Endometrial microvascular endothelial cells (primary cell): Measurements from ENCODE around the gene GADD45A. TPM values are rescaled to one million over a fixed set of nuclear protein-coding genes. Genes with fewer than 3 reads are reported as not detected.

Experiments used
- in situ Hi-C: cut with HindIII; loops from 2 replicates; pipeline ENCODE4 v1.10.0; 2017; ENCODE audit warnings: low sequenced_read_pairs, low pct_unique_long_range_greater_than_20kb; ENCODE audit errors: inconsistent ontology term
- total RNA-seq: library from RNA; depleted of rRNA; stranded (reverse); fragments of >200 nt; gene quantifications from one replicate; pipeline ENCODE4 v1.2.3, GENCODE V29; 2015; ENCODE audit errors: inconsistent ontology term

GADD45A gene
- total RNA-seq, 1 donor from 2014 or later: 53.1 TPM

- in situ Hi-C loops: no loop called here
Measured at GRCh38 chr1:67711158-67711854, 26.3 kb downstream of the GADD45A start.

- in situ Hi-C loops: no loop called here
Measured at GRCh38 chr1:67711855-67712212, 26.8 kb downstream of the GADD45A start.

- in situ Hi-C loops: no loop called here
Measured at GRCh38 chr1:67713057-67713846, 28.3 kb downstream of the GADD45A start.

- in situ Hi-C loops: no loop called here
Measured at GRCh38 chr1:67715819-67716218, 30.8 kb downstream of the GADD45A start.

- in situ Hi-C loops: no loop called here
Measured at GRCh38 chr1:67716800-67717199, 31.8 kb downstream of the GADD45A start.

GRCh38 chr1:67717876-67718275 lies 32.9 kb downstream of the GADD45A start:
- in situ Hi-C loops: no loop called here

GRCh38 chr1:67719329-67720196 lies 34.6 kb downstream of the GADD45A start:
- in situ Hi-C loops: no loop called here

GRCh38 chr1:67721112-67721511 lies 36.1 kb downstream of the GADD45A start:
- in situ Hi-C loops: no loop called here

GRCh38 chr1:67721650-67722291 lies 36.8 kb downstream of the GADD45A start:
- in situ Hi-C loops: no loop called here

- in situ Hi-C loops: no loop called here
Measured at GRCh38 chr1:67722292-67722944, 37.4 kb downstream of the GADD45A start.

- in situ Hi-C loops: no loop called here
Measured at GRCh38 chr1:67723126-67723525, 38.1 kb downstream of the GADD45A start.

GRCh38 chr1:67723620-67724019 lies 38.6 kb downstream of the GADD45A start:
- in situ Hi-C loops: no loop called here

GRCh38 chr1:67724928-67725560 lies 40.0 kb downstream of the GADD45A start:
- in situ Hi-C loops: loop anchor here (25.0 kb wide), 1 partner anchor 188 kb away; no protein-coding TSS in a partner anchor

- in situ Hi-C loops: loop anchor here (25.0 kb wide), 1 partner anchor 189 kb away; no protein-coding TSS in a partner anchor
Measured at GRCh38 chr1:67726224-67726623, 41.2 kb downstream of the GADD45A start.

- in situ Hi-C loops: loop anchor here (25.0 kb wide), 1 partner anchor 193 kb away; no protein-coding TSS in a partner anchor
Measured at GRCh38 chr1:67729872-67730271, 44.9 kb downstream of the GADD45A start.

GRCh38 chr1:67730312-67730711 lies 45.3 kb downstream of the GADD45A start:
- in situ Hi-C loops: loop anchor here (25.0 kb wide), 1 partner anchor 193 kb away; no protein-coding TSS in a partner anchor

GRCh38 chr1:67731322-67731721 lies 46.3 kb downstream of the GADD45A start:
- in situ Hi-C loops: loop anchor here (25.0 kb wide), 1 partner anchor 194 kb away; no protein-coding TSS in a partner anchor

- in situ Hi-C loops: loop anchor here (25.0 kb wide), 1 partner anchor 195 kb away; no protein-coding TSS in a partner anchor
Measured at GRCh38 chr1:67732750-67733151, 47.8 kb downstream of the GADD45A start.
